Transverse colon (tissue), 4 donors: ENCODE measurements around the gene PLA2G4E. TPM values are rescaled to one million over a fixed set of nuclear protein-coding genes. Genes with fewer than 3 reads are reported as not detected.

Experiments used
- DNase-seq: peaks from one replicate; pipeline ENCODE4 v3.0.0-alpha.2; 2019
- H3K27ac ChIP-seq, 4 donors: fragments of 200-600 bp; sonication (generic); 2 replicates each; pipeline ENCODE4 v1.5.1; 2016 to 2018; ENCODE audit warnings: inconsistent platforms in 4 of 4
- H3K27me3 ChIP-seq: fragments of 200-600 bp; sonication (generic); 2 replicates; pipeline ENCODE4 v1.5.1; 2017; ENCODE audit warnings: inconsistent platforms
- H3K36me3 ChIP-seq, 4 donors: fragments of 200-600 bp; sonication (generic); 2 replicates each; pipeline ENCODE4 v1.5.1; 2017 to 2019; ENCODE audit warnings: inconsistent platforms in 4 of 4
- H3K4me1 ChIP-seq, 4 donors: fragments of 200-600 bp; sonication (generic); 2 replicates each; pipeline ENCODE4 v1.5.1; 2017 to 2020; ENCODE audit warnings: inconsistent platforms in 4 of 4
- H3K4me3 ChIP-seq, 4 donors: fragments of 200-600 bp; sonication (generic); 1 replicate in 1 of 4; 2 replicates in 3 of 4; pipeline versions ENCODE4 v1.5.1 to v1.6.1; 2017 to 2019; ENCODE audit warnings: inconsistent platforms in 4 of 4
- H3K9me3 ChIP-seq, 2 donors: fragments of 200-600 bp; sonication (generic); 2 replicates each; pipeline ENCODE4 v1.5.1; 2017 to 2019; ENCODE audit warnings: inconsistent platforms in 2 of 2
- EP300 ChIP-seq: sonication (generic); formaldehyde crosslinking; IDR thresholded peaks from one replicate; pipeline ENCODE4 v1.6.1; 2017; ENCODE audit warnings: antibody characterized with exemption, low read depth
- POLR2A ChIP-seq: fragments of 450-650 bp; IDR thresholded peaks from one replicate; pipeline ENCODE4 v1.6.1; 2016; ENCODE audit warnings: antibody characterized with exemption, mild to moderate bottlenecking, moderate library complexity
- POLR2AphosphoS5 ChIP-seq, 3 donors: sonication (generic); formaldehyde crosslinking; IDR thresholded peaks; one replicate each; pipeline ENCODE4 v1.6.1; 2016; ENCODE audit warnings: antibody characterized with exemption in 3 of 3
- WGBS, 2 donors: methylation state at CpG; one replicate each; pipeline ENCODE4 v1.1.5; 2018; ENCODE audit warnings: low coverage in 1 of 2; 5-methylcytosine and 5-hydroxymethylcytosine counted together
- in situ Hi-C, 4 donors: fragments of 200-750 bp; cut with MboI; loops; one replicate each; pipeline versions ENCODE4 v1.15.0 to v1.15.1; 2017; ENCODE audit warnings: low sequenced_read_pairs in 3 of 4, low pct_ligation_motif_present in 1 of 4, low pct_unique_long_range_greater_than_20kb in 1 of 4
- intact Hi-C: fragments of 100-400 bp; cut with DNase I; formaldehyde crosslinking; loops from one replicate; pipeline ENCODE4 v1.15.1; 2023; ENCODE audit warnings: low total_unique reads
- total RNA-seq, 4 donors: library from RNA; depleted of rRNA; stranded (reverse); fragments of >200 nt; gene quantifications; one replicate each; pipeline ENCODE4 v1.1.0, GENCODE V29; 2016
- TF ChIP-seq, protein P1 (sequence below), 5 experiments: fragments of 200-600 bp in 3 of 5; fragments of 450-650 bp in 2 of 5; sonication (generic) in 3 of 5; IDR thresholded peaks; 1 replicate in 2 of 5; 2 replicates in 3 of 5; pipeline ENCODE4 v1.5.1; 2016 to 2017; ENCODE audit warnings: antibody characterized with exemption in 5 of 5, inconsistent platforms in 3 of 5, mild to moderate bottlenecking in 2 of 5, moderate library complexity in 1 of 5

The PLA2G4E gene
- total RNA-seq, 4 donors from 2014 or later: 0.32 TPM; not detected in 3

DNA sequence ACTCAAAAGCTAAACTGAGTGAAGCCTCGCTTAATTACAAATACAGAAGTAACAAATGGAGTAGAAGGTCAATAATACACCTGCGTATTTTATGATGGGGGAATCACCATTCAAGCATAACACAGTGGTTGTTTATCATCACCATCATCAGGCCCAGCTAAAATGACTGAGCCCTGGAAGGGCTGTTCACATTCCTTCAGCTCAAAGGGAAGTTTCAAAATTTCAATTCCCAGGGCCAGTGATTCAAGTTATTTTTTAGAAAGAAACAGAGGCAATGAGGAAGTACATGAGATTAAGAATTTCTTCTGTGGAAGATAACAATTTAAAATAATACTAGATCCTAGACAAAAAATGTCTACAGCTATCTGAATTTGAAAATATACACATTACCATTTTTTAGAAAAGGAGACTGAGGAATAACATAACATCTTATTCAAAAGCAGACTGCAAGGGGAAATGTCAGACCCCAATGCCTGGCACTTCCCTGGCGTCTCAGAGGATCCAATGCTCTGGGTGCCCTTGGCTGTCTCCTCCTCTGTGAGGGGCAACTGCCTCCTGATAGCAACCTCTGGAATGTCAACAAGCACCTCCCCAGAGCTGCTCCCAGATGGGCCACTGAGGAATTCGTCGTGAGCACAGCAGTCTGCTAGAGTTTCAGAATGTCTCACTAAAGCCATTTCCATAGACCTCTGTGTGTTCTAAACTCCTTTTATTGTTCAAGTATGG is 71.3 kb downstream of the PLA2G4E start:
- in situ Hi-C loops: no loop called here
- TF ChIP-seq POLR2A (no peak), EP300 (no peak), POLR2AphosphoS5 (IDR thresholded peaks at IDR 0.05) (no peak)
- TF ChIP-seq, protein P1, sequence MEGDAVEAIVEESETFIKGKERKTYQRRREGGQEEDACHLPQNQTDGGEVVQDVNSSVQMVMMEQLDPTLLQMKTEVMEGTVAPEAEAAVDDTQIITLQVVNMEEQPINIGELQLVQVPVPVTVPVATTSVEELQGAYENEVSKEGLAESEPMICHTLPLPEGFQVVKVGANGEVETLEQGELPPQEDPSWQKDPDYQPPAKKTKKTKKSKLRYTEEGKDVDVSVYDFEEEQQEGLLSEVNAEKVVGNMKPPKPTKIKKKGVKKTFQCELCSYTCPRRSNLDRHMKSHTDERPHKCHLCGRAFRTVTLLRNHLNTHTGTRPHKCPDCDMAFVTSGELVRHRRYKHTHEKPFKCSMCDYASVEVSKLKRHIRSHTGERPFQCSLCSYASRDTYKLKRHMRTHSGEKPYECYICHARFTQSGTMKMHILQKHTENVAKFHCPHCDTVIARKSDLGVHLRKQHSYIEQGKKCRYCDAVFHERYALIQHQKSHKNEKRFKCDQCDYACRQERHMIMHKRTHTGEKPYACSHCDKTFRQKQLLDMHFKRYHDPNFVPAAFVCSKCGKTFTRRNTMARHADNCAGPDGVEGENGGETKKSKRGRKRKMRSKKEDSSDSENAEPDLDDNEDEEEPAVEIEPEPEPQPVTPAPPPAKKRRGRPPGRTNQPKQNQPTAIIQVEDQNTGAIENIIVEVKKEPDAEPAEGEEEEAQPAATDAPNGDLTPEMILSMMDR (IDR thresholded peaks at IDR 0.05): no peak
- 78 to 79% methylated on average over 4 to 5 of the region's 5 CpGs for WGBS, 2 donors
- Histone ChIP-seq H3K4me1 (peaks cover 0 to 19% (median 4%) of the 10 kb centered on the region in 4 donors), H3K9me3 (no peaks in the 10 kb centered on the region), H3K36me3 (peaks cover 0 to 9% (median 3%) of the 10 kb centered on the region in 4 donors), H3K27me3 (no peaks in the 10 kb centered on the region), H3K27ac (peak overlapping the region in 1 of 4 donors; percentile 22), H3K4me3 (no peak overlapping the region)
- intact Hi-C loops: no loop called here
- DNase-seq: no peak

DNA sequence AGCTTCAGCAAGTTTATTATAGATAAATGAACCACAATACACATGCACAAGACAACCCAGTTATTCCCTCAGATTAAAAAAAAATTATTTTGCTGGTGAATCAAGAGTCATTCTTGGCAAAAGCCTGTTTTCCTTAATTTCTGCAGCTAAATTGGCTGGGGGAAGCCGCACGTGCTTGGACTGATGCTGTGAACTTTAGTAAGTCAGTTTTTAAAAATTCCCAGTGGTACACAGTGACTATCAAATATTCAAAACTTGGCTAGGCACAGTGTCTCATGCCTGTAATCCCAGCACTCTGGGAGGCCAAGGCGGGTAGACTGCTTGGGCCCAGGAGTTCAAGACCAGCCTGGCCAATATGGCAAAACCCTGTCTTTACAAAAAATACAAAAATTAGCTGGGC is 72.4 kb downstream of the PLA2G4E start:
- H3K27ac ChIP-seq: no peak overlapping the region
- H3K9me3 ChIP-seq: no peaks in the 10 kb centered on the region
- intact Hi-C loops (no loop called here), in situ Hi-C loops (no loop called here)
- no peak for DNase-seq
- 90 to 92% methylated on average over 2 to 3 of the region's 3 CpGs for WGBS, 2 donors
- TF ChIP-seq, protein P1 (IDR thresholded peaks at IDR 0.05): no peak
- TF ChIP-seq POLR2A: no peak
- no peak for TF ChIP-seq POLR2AphosphoS5 (IDR thresholded peaks at IDR 0.05)
- no peak for TF ChIP-seq EP300
- H3K4me1 ChIP-seq: peaks cover 0 to 28% (median 7%) of the 10 kb centered on the region in 4 donors
- H3K4me3 ChIP-seq: no peak overlapping the region
- H3K36me3 ChIP-seq: peaks cover 0 to 6% (median 3%) of the 10 kb centered on the region in 4 donors
- no peaks in the 10 kb centered on the region for H3K27me3 ChIP-seq

DNA sequence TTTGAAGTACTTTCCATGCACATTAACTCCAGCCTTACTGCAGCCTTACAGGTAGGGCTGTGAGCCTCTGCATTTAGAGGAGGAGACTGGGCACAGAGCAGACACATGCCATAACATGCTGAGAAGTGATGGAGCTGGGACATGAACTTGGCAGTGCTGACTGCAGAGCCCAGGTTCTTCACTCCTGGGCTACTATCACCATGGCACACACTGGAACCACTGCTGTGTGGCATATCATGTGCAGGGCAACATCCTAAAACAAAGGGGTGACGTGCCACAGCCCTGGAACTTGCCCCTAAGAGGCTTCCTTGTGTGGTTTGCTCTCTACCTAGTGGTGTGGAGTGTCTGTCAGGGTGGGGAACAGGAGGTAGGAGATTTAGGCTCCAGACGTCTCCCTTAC is 73.9 kb downstream of the PLA2G4E start:
- TF ChIP-seq, protein P1 (IDR thresholded peaks at IDR 0.05): no peak
- no peak for TF ChIP-seq POLR2A
- no peak for TF ChIP-seq POLR2AphosphoS5 (IDR thresholded peaks at IDR 0.05)
- no peak for TF ChIP-seq EP300
- no peak for DNase-seq
- Histone ChIP-seq H3K4me1 (peaks cover 0 to 26% (median 7%) of the 10 kb centered on the region in 4 donors), H3K9me3 (no peaks in the 10 kb centered on the region), H3K4me3 (no peak overlapping the region), H3K36me3 (no peaks in the 10 kb centered on the region), H3K27me3 (no peaks in the 10 kb centered on the region), H3K27ac (no peak overlapping the region)
- WGBS, 2 donors: 87 to 100% methylated on average over 1 to 2 of the region's 2 CpGs
- in situ Hi-C loops: no loop called here
- intact Hi-C loops: no loop called here

DNA sequence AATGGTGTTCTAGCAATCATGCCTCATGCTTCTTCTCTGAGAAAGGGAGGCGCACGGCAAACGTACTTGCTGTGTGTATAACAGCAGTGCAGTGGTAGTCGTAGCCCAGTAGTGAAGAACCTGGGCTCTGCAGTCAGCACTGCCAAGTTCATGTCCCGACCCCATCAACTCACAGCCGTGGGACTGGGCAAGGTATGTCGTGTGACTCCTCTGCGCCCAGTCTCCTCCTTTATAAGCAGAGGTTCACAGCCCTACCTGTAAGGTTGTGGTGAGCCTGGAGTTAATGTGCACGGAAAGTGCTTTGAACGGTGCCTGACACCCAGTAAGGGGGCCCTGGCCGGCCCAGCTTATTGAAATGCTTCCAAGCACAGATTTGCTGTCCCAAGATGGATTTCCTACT is 75.1 kb downstream of the PLA2G4E start:
- no peak for DNase-seq

More for the DNA sequence above, 75.1 kb downstream of the PLA2G4E start:
- Histone ChIP-seq H3K9me3 (no peaks in the 10 kb centered on the region), H3K4me1 (peaks cover 0 to 19% (median 6%) of the 10 kb centered on the region in 4 donors), H3K27me3 (no peaks in the 10 kb centered on the region), H3K36me3 (no peaks in the 10 kb centered on the region), H3K27ac (no peak overlapping the region), H3K4me3 (no peak overlapping the region)
- WGBS, 2 donors: 82 to 100% methylated on average over 1 to 11 of the region's 11 CpGs
- intact Hi-C loops: no loop called here
- TF ChIP-seq, protein P1 (IDR thresholded peaks at IDR 0.05): no peak
- no peak for TF ChIP-seq POLR2A
- TF ChIP-seq POLR2AphosphoS5 (IDR thresholded peaks at IDR 0.05): no peak
- TF ChIP-seq EP300: no peak
- in situ Hi-C loops: no loop called here
